Testis (tissue), 3 donors: ENCODE results near the gene RNF11. TPM values are rescaled to one million over a fixed set of nuclear protein-coding genes. Genes with fewer than 3 reads are reported as not detected.

ENCODE experiments used
- DNase-seq: peaks from one replicate; pipeline ENCODE4 v3.0.0-alpha.2; 2019
- H3K27ac ChIP-seq, 2 donors: fragments of 200-600 bp; sonication (generic); one replicate each; pipeline ENCODE4 v1.5.1; 2019
- H3K27me3 ChIP-seq: fragments of 200-600 bp; sonication (generic); one replicate; pipeline ENCODE4 v1.5.1; 2019
- H3K36me3 ChIP-seq: fragments of 200-600 bp; sonication (generic); one replicate; pipeline ENCODE4 v1.5.1; 2017; ENCODE audit warnings: low read depth; ENCODE audit errors: missing control alignments
- H3K4me1 ChIP-seq: fragments of 200-600 bp; sonication (generic); one replicate; pipeline ENCODE4 v1.5.1; 2019
- H3K4me3 ChIP-seq, 2 donors: fragments of 200-600 bp; sonication (generic); one replicate each; pipeline ENCODE4 v1.5.1; 2017 to 2019
- H3K9me3 ChIP-seq: fragments of 200-600 bp; sonication (generic); one replicate; pipeline ENCODE4 v1.5.1; 2017
- POLR2A ChIP-seq: fragments of 450-650 bp; IDR thresholded peaks from one replicate; pipeline ENCODE4 v1.6.1; 2017; ENCODE audit warnings: antibody characterized with exemption, mild to moderate bottlenecking, moderate library complexity
- WGBS, 2 donors: methylation state at CpG; one replicate each; pipeline ENCODE4 v1.1.5; 2018; 5-methylcytosine and 5-hydroxymethylcytosine counted together
- intact Hi-C: fragments of 100-400 bp; cut with DNase I; formaldehyde crosslinking; loops from one replicate; pipeline ENCODE4 v1.15.1; 2023; ENCODE audit warnings: low total_unique reads
- polyA plus RNA-seq: library from polyadenylated mRNA; stranded (reverse); fragments of 350-450 nt; fragmentation: Illumina TruSeq; extraction: RNeasy Lipid Tissue Mini Kit (QIAGEN cat#74804); gene quantifications from one replicate; pipeline ENCODE4 v1.2.3, GENCODE V29; 2014; ENCODE audit warnings: low read depth, low replicate concordance; ENCODE audit not compliant: insufficient read depth
- total RNA-seq, 2 donors: library from RNA; depleted of rRNA; stranded (reverse); fragments of >200 nt; gene quantifications; one replicate each; pipeline ENCODE4 v1.2.3, GENCODE V29; 2016
- TF ChIP-seq, protein P1 (sequence below), 3 experiments: fragments of 450-650 bp in 2 of 3; fragments of 200-600 bp in 1 of 3; sonication (generic) in 1 of 3; IDR thresholded peaks; one replicate each; pipeline ENCODE4 v1.5.1; 2016 to 2019; ENCODE audit warnings: antibody characterized with exemption in 3 of 3, mild to moderate bottlenecking in 2 of 3, moderate library complexity in 1 of 3

The RNF11 gene
- total and polyA plus RNA-seq, 3 donors from 2014 or later, result 59.8 to 108 (median 89.7) TPM

DNA sequence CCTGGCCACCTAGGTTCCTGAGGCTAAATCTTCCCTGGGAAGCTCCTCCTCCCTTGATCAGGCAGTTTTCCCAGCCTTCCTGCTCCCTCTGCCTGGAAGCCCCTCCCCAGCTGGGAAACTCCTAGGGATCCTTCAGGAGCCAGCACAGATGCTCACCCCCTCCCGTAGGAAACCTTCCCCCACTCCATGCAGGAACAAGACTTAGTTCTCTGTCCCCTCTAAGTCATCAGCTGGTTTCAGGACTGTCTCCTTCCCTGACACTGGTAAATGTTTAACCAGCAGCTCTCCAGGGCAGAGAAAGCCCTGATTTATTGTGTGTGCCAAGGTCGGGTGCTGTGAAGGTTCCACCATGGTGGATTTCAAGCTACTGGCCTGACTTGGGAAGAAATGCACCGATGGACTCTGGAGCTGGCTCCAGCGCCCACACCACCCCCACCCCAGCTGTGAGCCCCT, 69.3 kb downstream of the RNF11 start:
- H3K36me3 ChIP-seq, result no peaks in the 10 kb centered on the region
- 76 to 80% methylated on average over 1 to 4 of the region's 4 CpGs for WGBS, 2 donors
- no peak for DNase-seq
- H3K27ac ChIP-seq, result no peak overlapping the region
- intact Hi-C loops, result no loop called here
- H3K27me3 ChIP-seq, result no peaks in the 10 kb centered on the region
- no peak for TF ChIP-seq POLR2A
- TF ChIP-seq, protein P1, sequence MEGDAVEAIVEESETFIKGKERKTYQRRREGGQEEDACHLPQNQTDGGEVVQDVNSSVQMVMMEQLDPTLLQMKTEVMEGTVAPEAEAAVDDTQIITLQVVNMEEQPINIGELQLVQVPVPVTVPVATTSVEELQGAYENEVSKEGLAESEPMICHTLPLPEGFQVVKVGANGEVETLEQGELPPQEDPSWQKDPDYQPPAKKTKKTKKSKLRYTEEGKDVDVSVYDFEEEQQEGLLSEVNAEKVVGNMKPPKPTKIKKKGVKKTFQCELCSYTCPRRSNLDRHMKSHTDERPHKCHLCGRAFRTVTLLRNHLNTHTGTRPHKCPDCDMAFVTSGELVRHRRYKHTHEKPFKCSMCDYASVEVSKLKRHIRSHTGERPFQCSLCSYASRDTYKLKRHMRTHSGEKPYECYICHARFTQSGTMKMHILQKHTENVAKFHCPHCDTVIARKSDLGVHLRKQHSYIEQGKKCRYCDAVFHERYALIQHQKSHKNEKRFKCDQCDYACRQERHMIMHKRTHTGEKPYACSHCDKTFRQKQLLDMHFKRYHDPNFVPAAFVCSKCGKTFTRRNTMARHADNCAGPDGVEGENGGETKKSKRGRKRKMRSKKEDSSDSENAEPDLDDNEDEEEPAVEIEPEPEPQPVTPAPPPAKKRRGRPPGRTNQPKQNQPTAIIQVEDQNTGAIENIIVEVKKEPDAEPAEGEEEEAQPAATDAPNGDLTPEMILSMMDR (IDR thresholded peaks at IDR 0.05), result no peak
- no peak overlapping the region for H3K4me3 ChIP-seq
- no peaks in the 10 kb centered on the region for H3K4me1 ChIP-seq
- no peaks in the 10 kb centered on the region for H3K9me3 ChIP-seq

DNA sequence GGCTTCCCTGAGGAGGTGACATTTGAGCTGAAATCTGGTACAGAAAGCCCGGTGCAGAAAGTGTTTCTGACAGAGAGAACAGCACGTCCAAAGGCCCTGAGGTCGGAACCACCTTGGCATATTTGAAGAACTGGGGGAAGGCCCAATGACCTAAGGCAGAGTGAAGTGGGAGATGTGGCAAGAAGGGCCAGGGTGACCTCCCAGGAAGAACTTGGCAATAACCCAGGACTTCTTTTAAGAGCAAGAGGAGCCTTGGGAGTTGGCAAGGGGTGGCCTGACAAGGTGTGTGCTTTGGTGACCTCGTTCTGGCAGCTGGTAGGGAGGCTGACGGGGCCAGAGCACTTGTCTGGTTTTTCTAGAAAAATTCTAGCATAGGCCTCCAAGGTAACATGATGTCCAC, 70.9 kb downstream of the RNF11 start:
- Histone ChIP-seq H3K27me3 (no peaks in the 10 kb centered on the region), H3K36me3 (no peaks in the 10 kb centered on the region), H3K9me3 (no peaks in the 10 kb centered on the region), H3K27ac (no peak overlapping the region), H3K4me3 (no peak overlapping the region), H3K4me1 (no peaks in the 10 kb centered on the region)
- intact Hi-C loops, result no loop called here
- WGBS, 2 donors, result 80 to 93% methylated on average over 5 of the region's 5 CpGs
- TF ChIP-seq, protein P1 (IDR thresholded peaks at IDR 0.05), result no peak
- TF ChIP-seq POLR2A, result no peak
- DNase-seq, result no peak

DNA sequence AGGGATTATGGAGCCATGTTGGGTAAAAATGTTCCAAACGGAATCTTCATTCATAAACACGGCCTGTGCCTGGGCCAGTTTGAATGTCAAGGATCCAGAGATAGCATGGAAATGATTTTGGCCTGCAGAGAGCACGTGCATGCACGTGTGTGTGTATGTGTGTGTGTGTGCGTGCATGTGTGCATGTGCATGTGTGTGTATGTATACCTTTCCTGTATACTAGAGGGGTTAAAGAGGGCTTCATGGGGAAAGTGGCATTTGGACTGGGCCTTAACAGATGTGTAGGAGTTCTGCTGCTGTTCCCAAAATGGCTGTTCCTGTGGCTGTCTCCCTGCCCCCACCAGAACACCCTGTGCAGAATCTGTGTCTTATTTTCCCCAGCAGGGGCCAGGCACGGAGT, 72.6 kb downstream of the RNF11 start:
- Histone ChIP-seq H3K4me3 (no peak overlapping the region), H3K4me1 (no peaks in the 10 kb centered on the region), H3K9me3 (no peaks in the 10 kb centered on the region), H3K27me3 (no peaks in the 10 kb centered on the region), H3K36me3 (no peaks in the 10 kb centered on the region), H3K27ac (no peak overlapping the region)
- TF ChIP-seq, protein P1 (IDR thresholded peaks at IDR 0.05), result no peak
- TF ChIP-seq POLR2A, result no peak
- intact Hi-C loops, result no loop called here
- DNase-seq, result no peak
- 82 to 91% methylated on average over 6 of the region's 6 CpGs for WGBS, 2 donors

DNA sequence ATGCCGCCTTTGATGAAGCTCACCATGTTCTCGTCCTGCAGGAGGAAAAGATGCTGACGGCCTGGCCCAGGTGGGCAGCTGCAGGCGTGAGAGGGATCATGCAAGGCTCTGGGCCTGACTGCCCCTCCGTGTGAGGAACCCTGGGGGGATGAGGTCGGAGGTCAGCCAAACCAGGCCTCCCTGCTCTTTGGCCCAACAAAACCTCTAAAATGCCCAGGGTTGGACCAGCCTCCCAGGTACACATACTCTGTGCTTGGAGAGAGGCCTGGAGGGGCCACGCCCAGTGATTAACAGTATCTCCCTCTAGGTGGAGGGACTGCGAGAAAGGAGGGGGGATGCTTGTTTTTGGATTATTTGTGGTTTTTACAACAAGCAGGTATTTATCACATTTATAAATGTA, 73.2 kb downstream of the RNF11 start:
- H3K9me3 ChIP-seq, result no peaks in the 10 kb centered on the region
- 86 to 93% methylated on average over 8 of the region's 8 CpGs for WGBS, 2 donors
- DNase-seq, result no peak
- no peaks in the 10 kb centered on the region for H3K4me1 ChIP-seq
- H3K4me3 ChIP-seq, result no peak overlapping the region
- no peak for TF ChIP-seq POLR2A
- TF ChIP-seq, protein P1 (IDR thresholded peaks at IDR 0.05), result no peak
- no peaks in the 10 kb centered on the region for H3K36me3 ChIP-seq
- no peaks in the 10 kb centered on the region for H3K27me3 ChIP-seq
- no peak overlapping the region for H3K27ac ChIP-seq
- intact Hi-C loops, result no loop called here

DNA sequence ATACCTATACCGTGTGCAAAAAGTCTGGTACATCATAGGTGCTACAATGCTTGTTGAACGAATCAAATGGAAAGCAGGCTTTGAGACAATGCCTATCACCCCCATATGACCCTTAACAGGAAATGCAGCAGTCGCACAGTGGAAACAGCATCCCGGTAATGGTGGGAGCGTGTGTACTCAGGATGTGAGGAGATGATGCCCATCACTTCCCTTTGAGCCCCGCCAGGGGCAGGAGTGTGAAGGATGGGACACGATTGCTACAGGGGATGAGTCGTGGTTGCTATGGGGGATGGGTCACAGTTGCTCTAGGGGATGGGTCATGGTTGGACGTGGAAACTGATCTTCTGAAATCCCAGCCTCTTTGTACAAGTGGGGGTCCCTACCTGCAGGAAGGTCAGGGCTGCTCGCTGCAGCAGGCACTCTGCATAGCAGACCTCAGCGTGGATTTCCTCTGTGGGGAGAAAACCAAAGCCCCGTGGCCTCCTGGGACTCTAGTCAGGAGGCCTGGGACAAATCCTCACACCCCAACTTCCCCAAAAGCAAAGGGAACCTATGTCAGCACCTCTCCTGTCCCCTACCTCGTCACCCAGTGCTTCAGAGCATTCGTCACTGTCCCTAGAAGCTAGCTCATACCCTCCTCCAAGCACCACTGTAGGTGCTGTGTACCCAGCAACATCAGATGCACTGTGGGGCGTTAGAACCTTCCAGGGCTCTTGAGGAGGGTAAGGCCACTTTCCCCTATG, 75.0 kb downstream of the RNF11 start:
- H3K9me3 ChIP-seq, result no peaks in the 10 kb centered on the region
- intact Hi-C loops, result no loop called here
- 82 to 85% methylated on average over 10 to 15 of the region's 15 CpGs for WGBS, 2 donors
- no peaks in the 10 kb centered on the region for H3K36me3 ChIP-seq
- no peak for TF ChIP-seq POLR2A
- TF ChIP-seq, protein P1 (IDR thresholded peaks at IDR 0.05), result no peak
- DNase-seq, result no peak
- H3K27ac ChIP-seq, result no peak overlapping the region
- no peaks in the 10 kb centered on the region for H3K4me1 ChIP-seq
- no peaks in the 10 kb centered on the region for H3K27me3 ChIP-seq
- no peak overlapping the region for H3K4me3 ChIP-seq
